Brain microvascular endothelial cell (primary cell): ENCODE data around the gene URB1.

ENCODE experiments used
- DNase-seq: peaks from one replicate; pipeline ENCODE4 v3.0.0-alpha.2; 2020
- H3K27ac ChIP-seq: fragments of 250-450 bp; sonication (Bioruptor Pico); 2 replicates; pipeline ENCODE4 v1.5.1; 2020; ENCODE audit warnings: mild to moderate bottlenecking, moderate library complexity
- H3K27me3 ChIP-seq: fragments of 250-450 bp; sonication (Bioruptor Pico); replicated peaks from 2 replicates; pipeline ENCODE4 v1.5.1; 2020; ENCODE audit warnings: mild to moderate bottlenecking
- H3K36me3 ChIP-seq: fragments of 250-450 bp; sonication (Bioruptor Pico); replicated peaks from 2 replicates; pipeline ENCODE4 v1.5.1; 2020; ENCODE audit warnings: mild to moderate bottlenecking
- H3K4me3 ChIP-seq: 2 replicates; pipeline ENCODE4 v1.5.1; 2011; ENCODE audit warnings: low read depth, mild to moderate bottlenecking, control low read depth, low read length, moderate library complexity
- CTCF ChIP-seq: IDR thresholded peaks from 2 replicates; pipeline ENCODE4 v1.5.1; 2011; ENCODE audit warnings: low read depth, mild to moderate bottlenecking, moderate library complexity, low read length, control low read depth, inconsistent platforms; ENCODE audit errors: missing control alignments
- in situ Hi-C: cut with HindIII; loops from 2 replicates; pipeline ENCODE4 v1.10.0; 2017; ENCODE audit warnings: low sequenced_read_pairs, low pct_ligation_motif_present

Gene URB1

DNA sequence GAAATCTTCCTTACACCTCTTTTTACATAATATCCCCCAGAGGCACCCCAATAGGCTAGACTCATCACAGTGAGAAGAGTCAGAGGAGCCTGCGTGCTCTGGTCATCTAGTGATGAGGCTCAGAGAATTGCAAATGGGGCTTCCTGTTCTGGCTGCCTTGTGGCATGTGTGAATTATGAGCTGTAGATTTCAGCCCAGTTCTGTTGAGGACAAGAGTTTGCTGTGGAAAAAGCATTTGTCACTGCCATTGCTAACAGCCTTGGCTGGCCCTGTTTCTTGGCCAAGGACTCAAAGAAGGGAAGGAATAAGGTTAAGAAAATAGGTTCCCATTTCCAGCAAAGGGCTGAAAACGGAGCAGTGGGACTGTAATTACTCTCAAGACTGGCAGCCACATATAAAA is 63.5 kb downstream of the URB1 start:
- in situ Hi-C loops = no loop called here
- no peak for DNase-seq

DNA sequence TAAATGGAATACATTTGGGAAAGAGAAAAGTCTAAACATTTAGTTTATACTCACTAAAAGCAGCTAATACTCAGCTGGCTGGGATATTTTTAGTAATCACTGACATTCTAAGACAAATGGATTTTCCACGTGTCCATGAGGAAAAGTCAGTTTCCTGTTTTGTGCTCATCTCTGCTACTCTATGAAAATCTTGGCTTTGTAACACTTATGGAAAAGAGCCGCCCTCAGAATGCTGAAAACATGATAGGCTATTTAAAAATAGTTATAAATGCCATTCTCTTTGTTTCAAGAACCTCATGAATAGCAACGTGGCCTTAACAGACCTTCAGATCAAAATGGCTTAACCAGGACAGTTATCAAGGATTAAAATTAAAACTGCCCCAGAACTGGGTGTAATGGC is 64.2 kb downstream of the URB1 start:
- no peak for DNase-seq
- Histone ChIP-seq H3K4me3 (no peak overlapping the region), H3K36me3 (peaks cover 48% of the 10 kb centered on the region), H3K27ac (peak overlapping the region; percentile 27), H3K27me3 (no peaks in the 10 kb centered on the region)
- in situ Hi-C loops = no loop called here
- TF ChIP-seq CTCF = no peak

More for the DNA sequence above, 63.5 kb downstream of the URB1 start:
- peaks cover 48% of the 10 kb centered on the region for H3K36me3 ChIP-seq
- H3K27me3 ChIP-seq = no peaks in the 10 kb centered on the region
- H3K4me3 ChIP-seq = no peak overlapping the region
- H3K27ac ChIP-seq = peak overlapping the region; percentile 9
- no peak for TF ChIP-seq CTCF

GRCh38 chr21:32325706-32326105 is 67.1 kb downstream of the URB1 start:
- Histone ChIP-seq H3K27me3 (no peaks in the 10 kb centered on the region), H3K36me3 (peaks cover 60% of the 10 kb centered on the region), H3K4me3 (no peak overlapping the region), H3K27ac (no peak overlapping the region)
- in situ Hi-C loops = no loop called here
- no peak for TF ChIP-seq CTCF
- no peak for DNase-seq

GRCh38 chr21:32322676-32323075 is 70.1 kb downstream of the URB1 start:
- no peak for DNase-seq
- in situ Hi-C loops = no loop called here
- TF ChIP-seq CTCF = no peak
- no peak overlapping the region for H3K4me3 ChIP-seq
- no peak overlapping the region for H3K27ac ChIP-seq
- peaks cover 81% of the 10 kb centered on the region for H3K36me3 ChIP-seq
- H3K27me3 ChIP-seq = no peaks in the 10 kb centered on the region

DNA sequence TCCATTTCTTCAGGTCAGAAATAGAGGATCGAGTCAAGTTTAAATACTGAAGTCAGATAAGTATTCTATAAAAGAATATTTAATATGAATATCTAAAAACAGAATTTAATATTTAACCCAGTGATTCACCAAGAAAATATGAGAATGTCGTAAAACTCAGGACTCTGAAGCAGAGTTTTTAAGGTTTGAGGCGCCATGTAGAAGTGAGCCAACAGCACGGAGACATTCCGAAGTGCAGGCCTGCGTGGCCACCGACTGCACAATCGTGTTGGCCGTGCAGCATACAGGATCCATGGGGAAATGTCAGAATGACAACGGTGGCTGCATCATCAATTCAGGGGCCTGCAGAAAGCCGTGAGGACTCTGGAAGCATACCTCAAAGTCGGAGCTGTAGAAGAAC is 70.7 kb downstream of the URB1 start:
- H3K4me3 ChIP-seq = no peak overlapping the region
- DNase-seq = no peak
- no peak for TF ChIP-seq CTCF
- in situ Hi-C loops = no loop called here
- H3K27ac ChIP-seq = no peak overlapping the region
- no peaks in the 10 kb centered on the region for H3K27me3 ChIP-seq
- H3K36me3 ChIP-seq = peaks cover 86% of the 10 kb centered on the region

DNA sequence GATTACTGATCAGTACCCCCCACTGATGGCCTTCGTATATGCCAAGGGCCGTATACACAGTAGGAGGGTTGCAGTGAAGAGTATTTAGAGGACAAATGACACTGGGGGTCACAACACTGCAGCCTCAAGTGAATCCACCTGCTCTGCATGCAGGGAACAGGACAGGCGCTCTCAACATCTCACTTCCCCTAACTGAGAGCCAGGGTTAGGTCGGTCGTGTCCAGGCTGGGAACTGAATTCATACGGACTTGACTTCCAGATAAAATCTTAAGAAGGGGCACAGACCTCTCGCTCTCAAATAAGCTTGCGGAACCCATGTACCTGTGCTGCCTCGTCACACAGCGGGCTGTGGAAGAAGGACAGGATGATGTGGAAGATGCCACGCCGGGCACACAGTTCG is 71.3 kb downstream of the URB1 start:
- in situ Hi-C loops = no loop called here
- no peak for TF ChIP-seq CTCF

More for the DNA sequence above, 71.3 kb downstream of the URB1 start:
- Histone ChIP-seq H3K36me3 (peaks cover 88% of the 10 kb centered on the region), H3K27me3 (no peaks in the 10 kb centered on the region), H3K4me3 (no peak overlapping the region), H3K27ac (no peak overlapping the region)
- DNase-seq = no peak
